ENCODE data around the gene KIF16B. TPM values are rescaled to one million over a fixed set of nuclear protein-coding genes. Genes with fewer than 3 reads are reported as not detected.

KIF16B gene
- total RNA-seq, 1 donor from 2014 or later = 27.0 TPM

GRCh38 chr20:16346956-16347355 lies 226.3 kb downstream of the KIF16B start:
- TF ChIP-seq, protein P1, sequence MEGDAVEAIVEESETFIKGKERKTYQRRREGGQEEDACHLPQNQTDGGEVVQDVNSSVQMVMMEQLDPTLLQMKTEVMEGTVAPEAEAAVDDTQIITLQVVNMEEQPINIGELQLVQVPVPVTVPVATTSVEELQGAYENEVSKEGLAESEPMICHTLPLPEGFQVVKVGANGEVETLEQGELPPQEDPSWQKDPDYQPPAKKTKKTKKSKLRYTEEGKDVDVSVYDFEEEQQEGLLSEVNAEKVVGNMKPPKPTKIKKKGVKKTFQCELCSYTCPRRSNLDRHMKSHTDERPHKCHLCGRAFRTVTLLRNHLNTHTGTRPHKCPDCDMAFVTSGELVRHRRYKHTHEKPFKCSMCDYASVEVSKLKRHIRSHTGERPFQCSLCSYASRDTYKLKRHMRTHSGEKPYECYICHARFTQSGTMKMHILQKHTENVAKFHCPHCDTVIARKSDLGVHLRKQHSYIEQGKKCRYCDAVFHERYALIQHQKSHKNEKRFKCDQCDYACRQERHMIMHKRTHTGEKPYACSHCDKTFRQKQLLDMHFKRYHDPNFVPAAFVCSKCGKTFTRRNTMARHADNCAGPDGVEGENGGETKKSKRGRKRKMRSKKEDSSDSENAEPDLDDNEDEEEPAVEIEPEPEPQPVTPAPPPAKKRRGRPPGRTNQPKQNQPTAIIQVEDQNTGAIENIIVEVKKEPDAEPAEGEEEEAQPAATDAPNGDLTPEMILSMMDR (IDR thresholded peaks at IDR 0.05; ENCODE audit: partially characterized antibody, unreplicated experiment) = no peak
- DNase-seq = no peak
- Mint-ChIP-seq H3K27me3 (ENCODE audit: unreplicated experiment) (peaks cover 3% of the 10 kb centered on the region), H3K36me3 (ENCODE audit: unreplicated experiment) (peaks cover 5% of the 10 kb centered on the region), H3K27ac (ENCODE audit: unreplicated experiment) (no peak overlapping the region), H3K4me3 (ENCODE audit: unreplicated experiment) (no peak overlapping the region), H3K4me1 (ENCODE audit: low read depth, unreplicated experiment) (peaks cover 23% of the 10 kb centered on the region), H3K9me3 (ENCODE audit: unreplicated experiment) (no peaks in the 10 kb centered on the region)

- H3K27me3 Mint-ChIP-seq (ENCODE audit: unreplicated experiment) = no peaks in the 10 kb centered on the region
- H3K4me3 Mint-ChIP-seq (ENCODE audit: unreplicated experiment) = no peak overlapping the region
- H3K36me3 Mint-ChIP-seq (ENCODE audit: unreplicated experiment) = peaks cover 14% of the 10 kb centered on the region
- no peak for DNase-seq
- H3K4me1 Mint-ChIP-seq (ENCODE audit: low read depth, unreplicated experiment) = peaks cover 8% of the 10 kb centered on the region
- H3K9me3 Mint-ChIP-seq (ENCODE audit: unreplicated experiment) = peaks cover 3% of the 10 kb centered on the region
- TF ChIP-seq, protein P1 (IDR thresholded peaks at IDR 0.05; ENCODE audit: partially characterized antibody, unreplicated experiment) = no peak
- H3K27ac Mint-ChIP-seq (ENCODE audit: unreplicated experiment) = no peak overlapping the region
Measured at GRCh38 chr20:16337707-16338106, 235.5 kb downstream of the KIF16B start.

- no peak for DNase-seq
- Mint-ChIP-seq H3K27ac (ENCODE audit: unreplicated experiment) (no peak overlapping the region), H3K27me3 (ENCODE audit: unreplicated experiment) (no peaks in the 10 kb centered on the region), H3K9me3 (ENCODE audit: unreplicated experiment) (no peaks in the 10 kb centered on the region), H3K36me3 (ENCODE audit: unreplicated experiment) (peaks cover 19% of the 10 kb centered on the region), H3K4me3 (ENCODE audit: unreplicated experiment) (no peak overlapping the region), H3K4me1 (ENCODE audit: low read depth, unreplicated experiment) (peaks cover 3% of the 10 kb centered on the region)
- TF ChIP-seq, protein P1 (IDR thresholded peaks at IDR 0.05; ENCODE audit: partially characterized antibody, unreplicated experiment) = no peak
Measured at GRCh38 chr20:16327606-16328005, 245.6 kb downstream of the KIF16B start.

DNA sequence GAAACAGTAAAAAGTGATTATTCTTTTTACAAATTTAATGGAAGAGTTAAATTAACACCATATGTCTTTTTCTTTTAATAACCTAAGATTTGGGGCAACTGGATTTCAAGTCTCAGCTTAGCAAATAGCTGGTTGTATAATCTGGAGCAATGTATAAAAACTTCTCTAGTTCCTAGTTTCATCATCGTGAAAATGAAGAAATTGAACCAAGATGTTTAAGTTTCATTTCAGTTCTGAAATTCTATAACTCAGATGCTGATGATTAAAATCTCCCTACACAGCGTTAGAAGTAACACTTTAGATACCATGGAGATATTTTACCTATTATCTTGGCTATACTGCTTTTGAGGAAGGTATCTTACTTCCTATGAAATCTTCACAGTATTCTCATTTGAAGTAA lies 252.0 kb downstream of the KIF16B start:
- TF ChIP-seq, protein P1 (IDR thresholded peaks at IDR 0.05; ENCODE audit: partially characterized antibody, unreplicated experiment) = no peak
- no peak for DNase-seq
- no peaks in the 10 kb centered on the region for H3K27me3 Mint-ChIP-seq (ENCODE audit: unreplicated experiment)
- H3K4me3 Mint-ChIP-seq (ENCODE audit: unreplicated experiment) = no peak overlapping the region
- H3K4me1 Mint-ChIP-seq (ENCODE audit: low read depth, unreplicated experiment) = no peaks in the 10 kb centered on the region
- H3K36me3 Mint-ChIP-seq (ENCODE audit: unreplicated experiment) = peaks cover 15% of the 10 kb centered on the region
- no peak overlapping the region for H3K27ac Mint-ChIP-seq (ENCODE audit: unreplicated experiment)
- peaks cover 2% of the 10 kb centered on the region for H3K9me3 Mint-ChIP-seq (ENCODE audit: unreplicated experiment)

DNA sequence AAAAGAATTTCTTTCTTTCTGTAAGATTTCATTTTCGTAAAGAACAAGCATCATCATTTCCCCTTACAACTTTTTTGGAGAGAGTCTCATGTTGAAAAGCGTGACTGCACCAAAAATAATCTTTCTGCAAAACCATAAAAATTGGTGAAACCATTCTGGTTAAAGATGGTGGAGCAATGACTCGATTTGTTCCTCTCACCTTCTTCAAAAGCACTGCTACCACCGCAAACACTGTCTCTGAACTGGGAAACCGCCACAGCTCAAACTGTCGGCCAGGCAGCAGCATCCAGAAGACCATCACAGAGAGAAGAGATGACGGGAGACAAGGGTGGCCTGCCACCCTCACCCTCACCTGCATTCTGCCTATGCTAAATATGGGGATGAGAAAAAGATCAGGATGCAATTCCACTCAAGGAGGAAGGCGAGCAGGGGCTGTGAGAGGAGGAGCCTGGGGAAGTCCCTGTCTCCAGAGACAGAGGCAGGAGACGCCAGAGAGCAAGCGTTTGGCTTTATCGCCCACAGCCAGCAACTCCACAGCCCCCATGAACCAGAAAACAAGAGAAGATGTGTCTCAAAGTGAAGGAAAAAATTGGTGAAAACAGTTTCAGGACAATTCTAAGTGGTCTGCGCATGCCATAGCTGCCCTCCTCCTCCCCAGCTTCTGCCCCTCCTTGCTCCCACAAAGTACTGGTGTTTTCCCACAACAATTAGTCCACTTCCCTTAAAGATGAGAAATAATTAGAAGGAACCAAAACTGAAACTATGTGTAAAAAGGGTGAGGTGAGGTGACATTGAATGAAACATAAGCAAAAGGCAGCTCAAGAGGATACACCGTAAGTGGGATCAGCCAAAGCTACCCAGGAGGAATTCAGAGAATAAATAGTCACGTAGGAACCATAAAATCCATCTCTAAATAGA lies 255.5 kb downstream of the KIF16B start:
- Mint-ChIP-seq H3K27me3 (ENCODE audit: unreplicated experiment) (no peaks in the 10 kb centered on the region), H3K4me3 (ENCODE audit: unreplicated experiment) (no peak overlapping the region), H3K9me3 (ENCODE audit: unreplicated experiment) (peaks cover 2% of the 10 kb centered on the region), H3K36me3 (ENCODE audit: unreplicated experiment) (peaks cover 8% of the 10 kb centered on the region), H3K4me1 (ENCODE audit: low read depth, unreplicated experiment) (no peaks in the 10 kb centered on the region), H3K27ac (ENCODE audit: unreplicated experiment) (no peak overlapping the region)
- DNase-seq = no peak
- TF ChIP-seq, protein P1 (IDR thresholded peaks at IDR 0.05; ENCODE audit: partially characterized antibody, unreplicated experiment) = no peak
